Measurements from ENCODE around the gene TGFBI.

Gene TGFBI

DNA sequence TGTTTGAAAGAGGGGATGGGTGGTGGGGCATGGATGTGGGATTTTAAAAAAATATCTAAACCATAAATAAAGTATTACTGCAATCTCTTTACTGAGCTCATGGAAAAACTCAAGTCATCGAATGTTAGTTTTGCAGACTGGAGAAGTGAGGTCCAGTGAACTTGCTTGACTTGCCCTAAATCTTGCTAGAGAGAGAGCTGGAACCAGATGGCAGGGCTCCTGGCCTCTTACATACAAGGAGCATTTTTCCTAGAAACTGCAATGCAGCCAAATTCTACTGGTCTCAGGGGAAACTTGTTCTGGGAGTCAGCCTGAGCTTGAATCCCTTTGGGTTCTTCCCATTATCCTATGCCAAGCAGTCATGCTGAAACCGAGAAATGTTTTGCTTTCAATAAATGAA is 2.9 kb upstream of the TGFBI start:
- DNase-seq (ENCODE audit: low read depth in 2 of 2): no peak

DNA sequence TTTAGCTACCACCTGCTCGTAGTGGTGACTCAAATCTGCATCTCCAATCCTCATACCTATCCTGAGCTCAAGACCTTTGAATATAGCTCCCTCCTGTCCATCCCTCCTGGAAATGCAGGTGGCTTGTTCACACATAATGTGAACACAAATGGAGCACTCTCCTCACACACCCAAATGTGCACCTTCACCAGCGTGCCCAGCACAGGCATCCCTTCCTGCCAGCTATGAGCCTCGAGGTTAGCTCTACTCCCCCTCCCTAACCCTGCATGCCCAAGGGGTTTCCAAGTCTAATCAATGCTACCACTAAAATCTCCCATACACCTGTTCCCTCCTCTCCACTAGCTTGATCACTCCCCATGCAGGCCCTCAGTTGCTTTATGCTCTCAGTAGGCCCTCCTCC is 2.2 kb upstream of the TGFBI start:
- DNase-seq (ENCODE audit: low read depth in 2 of 2): no peak

DNA sequence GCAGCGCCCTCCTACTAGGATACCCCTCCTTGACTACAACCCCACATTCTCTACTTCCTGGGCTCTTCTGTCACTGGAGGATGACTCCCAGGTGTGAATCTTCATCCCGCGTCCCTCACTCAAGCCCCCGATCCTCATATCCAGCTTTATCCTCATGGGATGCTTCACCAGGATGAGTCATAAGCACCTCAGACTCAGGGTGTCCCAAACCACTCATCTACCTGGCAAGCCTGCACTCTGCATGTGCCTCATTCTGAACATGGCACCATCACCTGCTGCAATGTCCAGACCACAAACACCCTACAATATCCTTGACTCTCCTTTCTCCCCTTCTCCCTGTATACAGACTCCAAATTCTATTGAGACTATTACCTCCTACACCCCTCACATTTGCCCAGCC is 1.5 kb upstream of the TGFBI start:
- DNase-seq (ENCODE audit: low read depth in 2 of 2): no peak

DNA sequence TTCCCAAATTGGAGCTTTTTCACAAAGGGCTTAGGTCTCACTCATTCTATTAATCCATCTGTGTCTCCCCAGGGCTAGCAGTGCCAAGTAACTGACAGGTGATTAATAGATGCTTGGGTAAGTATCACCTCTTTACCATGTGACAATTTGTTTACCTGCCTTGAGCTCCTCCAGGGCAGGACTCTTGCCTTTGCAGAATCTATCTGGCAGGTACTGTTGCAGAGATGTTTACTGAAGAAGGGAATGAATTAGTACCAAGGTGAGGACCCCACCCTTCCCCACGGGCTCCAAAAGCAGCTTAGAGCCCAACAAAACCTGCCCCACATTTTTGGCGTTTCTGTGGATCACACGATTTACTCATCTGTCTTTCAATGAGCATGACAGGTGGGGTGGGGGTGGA is 698 bp upstream of the TGFBI start:
- no peak for DNase-seq (ENCODE audit: low read depth in 2 of 2)

DNA sequence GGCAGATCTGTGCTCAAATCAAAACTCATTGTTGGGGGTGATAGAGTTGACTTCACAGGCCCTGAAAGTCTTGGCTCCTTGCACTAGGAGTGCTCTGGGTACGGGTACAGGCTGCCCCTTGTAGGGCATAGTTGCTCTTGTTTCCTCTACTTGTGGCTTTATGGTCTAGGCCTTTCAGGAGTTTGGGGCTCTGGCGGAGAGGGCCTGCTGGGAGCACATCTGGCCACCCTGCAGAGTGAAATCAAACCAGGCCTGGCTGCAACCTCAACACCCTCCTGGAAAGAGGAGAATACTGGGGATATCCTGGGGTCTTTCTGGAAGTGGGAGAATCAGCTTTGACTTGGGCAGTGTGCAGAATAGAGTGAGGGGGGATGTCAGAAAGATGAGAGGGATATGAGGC is 1.5 kb downstream of the TGFBI start:
- no peak for DNase-seq (ENCODE audit: low read depth in 2 of 2)

DNA sequence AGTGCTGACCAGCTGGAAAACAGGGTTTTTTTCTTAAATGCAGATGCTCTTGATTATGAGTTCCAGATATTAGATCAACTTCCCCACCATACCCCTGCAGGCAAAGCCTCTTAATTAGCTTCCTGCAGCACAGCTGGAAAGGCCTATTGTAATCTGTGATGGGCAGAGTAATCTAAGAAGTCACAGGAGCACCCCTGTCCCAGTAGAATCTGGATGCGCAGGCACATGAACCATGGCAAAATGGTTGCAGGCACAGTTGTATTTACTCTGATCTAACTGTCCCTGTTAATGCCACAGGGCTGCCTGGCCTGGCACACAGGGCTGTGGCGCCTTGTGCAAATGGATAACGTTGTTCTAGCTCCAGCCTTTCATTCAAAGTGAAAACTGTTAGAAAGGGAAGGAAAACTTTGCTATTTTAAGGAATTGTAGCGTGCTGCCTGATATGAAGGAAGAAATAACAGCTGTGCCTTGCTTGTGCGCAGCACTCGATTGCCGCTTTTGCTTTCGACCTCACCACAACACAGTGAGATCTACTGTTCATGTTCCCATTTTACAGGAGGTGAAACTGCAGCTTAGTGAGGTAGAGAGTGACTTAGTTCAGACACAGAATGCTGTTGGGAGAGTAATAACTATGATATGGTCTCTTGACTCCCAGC is 2.3 kb downstream of the TGFBI start:
- DNase-seq (ENCODE audit: low read depth in 2 of 2): no peak

DNA sequence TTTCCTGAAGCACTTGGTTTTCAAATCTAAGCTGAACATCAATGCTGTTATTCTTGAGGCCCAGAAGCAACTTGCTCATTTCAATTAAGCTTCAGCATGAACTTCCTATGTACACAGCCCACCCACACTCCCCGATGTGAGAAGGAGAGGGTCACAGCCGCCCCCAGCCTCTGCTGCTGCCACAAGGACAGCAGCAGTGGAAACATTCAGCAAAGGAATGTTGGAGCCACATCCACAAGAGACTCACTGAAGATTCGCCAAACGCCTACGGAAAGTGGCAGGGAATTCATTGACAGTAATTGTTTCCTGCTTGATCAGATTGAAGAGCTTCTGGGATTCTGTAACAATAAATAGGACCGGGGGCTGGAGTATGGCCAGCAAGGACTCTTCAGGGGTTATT is 2.9 kb downstream of the TGFBI start:
- no peak for DNase-seq (ENCODE audit: low read depth in 2 of 2)

DNA sequence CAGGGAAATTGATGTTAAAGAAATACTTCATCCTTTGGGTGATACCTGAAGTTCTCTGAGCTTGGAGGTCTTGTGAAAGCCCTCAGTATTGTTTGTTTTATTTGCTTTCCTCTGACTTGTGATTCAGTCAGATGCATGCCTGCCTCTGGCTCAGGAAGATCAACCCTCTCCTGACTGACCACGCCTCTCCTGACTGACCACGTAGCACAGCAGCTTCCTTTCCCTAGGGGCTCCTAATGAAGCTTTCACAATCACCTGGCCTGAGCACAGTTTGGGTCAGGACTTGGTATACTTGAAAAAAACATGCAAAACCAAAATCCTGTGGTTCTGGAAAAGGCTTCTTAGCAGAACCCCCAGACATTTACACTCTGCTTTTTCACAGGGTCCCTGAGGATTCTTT is 3.8 kb downstream of the TGFBI start:
- no peak for DNase-seq (ENCODE audit: low read depth in 2 of 2)

DNA sequence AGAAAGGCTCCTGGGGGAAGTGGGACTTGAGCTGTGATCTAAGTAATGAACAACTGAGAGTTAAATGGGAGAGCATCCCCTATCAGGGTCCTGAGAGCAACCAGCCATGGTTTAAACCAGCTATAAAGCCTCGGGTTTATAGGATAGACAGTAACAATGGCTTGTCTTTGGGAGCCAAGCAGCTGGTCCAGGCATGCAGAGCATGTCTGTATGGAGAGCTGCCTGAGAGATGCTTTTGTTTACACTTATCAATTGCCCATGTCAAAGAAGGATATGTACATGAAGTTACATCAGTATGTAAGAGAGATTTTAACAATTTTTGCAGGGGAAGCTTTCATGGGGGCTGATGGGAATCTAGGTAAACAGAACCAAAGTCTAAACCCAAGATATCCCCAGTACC is 4.4 kb downstream of the TGFBI start:
- DNase-seq (ENCODE audit: low read depth in 2 of 2): no peak

DNA sequence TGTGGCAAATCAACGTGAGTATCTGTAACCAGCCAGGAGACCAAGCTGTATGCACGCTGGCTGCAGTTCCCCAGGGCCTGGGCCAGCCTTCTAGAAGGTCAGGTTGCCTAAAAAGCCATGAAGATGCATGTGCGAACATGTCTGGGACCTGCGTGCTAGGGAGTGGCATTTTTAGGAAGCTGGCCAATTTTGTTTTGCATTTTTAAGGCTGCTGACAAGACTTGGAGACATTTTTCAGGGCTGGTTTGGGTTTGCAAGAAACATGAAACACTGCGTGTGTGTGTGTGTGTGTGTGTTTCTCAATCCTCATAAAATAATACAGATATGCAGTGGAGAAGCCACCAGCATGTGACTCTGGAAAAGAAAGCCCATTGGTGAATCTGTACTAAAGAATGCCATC is 5.1 kb downstream of the TGFBI start:
- no peak for DNase-seq (ENCODE audit: low read depth in 2 of 2)

DNA sequence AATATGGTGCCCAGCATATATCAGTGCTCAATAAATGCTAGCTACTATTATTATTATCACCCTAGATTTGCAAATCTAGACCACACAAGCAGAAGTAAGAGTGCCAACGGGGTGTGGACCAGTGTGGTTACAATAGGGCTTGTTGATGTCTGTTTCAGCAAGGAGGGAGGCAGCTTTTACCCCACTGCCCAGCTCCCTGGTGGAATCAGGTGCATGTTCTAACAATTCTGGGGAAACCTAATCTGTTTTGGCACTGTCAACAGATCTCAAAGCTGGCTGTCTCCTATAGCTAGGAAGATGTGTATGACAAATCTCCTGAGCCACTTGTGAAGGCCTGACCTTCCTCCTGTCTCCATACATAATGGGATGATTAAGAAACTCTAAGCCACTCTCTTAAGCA is 5.7 kb downstream of the TGFBI start:
- DNase-seq (ENCODE audit: low read depth in 2 of 2): no peak

DNA sequence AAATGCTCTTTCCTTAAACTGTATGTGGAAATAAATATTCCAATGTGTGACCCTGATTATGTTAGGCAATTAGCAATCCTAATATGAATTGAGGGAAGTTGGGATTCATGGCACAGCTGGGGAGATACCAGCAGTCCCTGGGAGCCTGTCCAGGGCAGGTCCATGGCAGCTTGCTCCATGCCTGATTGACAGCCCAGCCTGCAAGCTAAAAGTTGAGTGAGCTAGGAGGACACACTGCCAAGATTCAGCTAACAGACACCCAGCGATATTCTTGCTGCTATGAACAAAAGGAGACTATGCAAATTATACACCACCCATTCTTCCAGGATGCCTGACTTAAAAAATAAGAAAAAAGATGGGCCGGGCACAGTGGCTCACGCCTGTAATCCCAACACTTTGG is 6.2 kb downstream of the TGFBI start:
- DNase-seq (ENCODE audit: low read depth in 2 of 2): no peak

DNA sequence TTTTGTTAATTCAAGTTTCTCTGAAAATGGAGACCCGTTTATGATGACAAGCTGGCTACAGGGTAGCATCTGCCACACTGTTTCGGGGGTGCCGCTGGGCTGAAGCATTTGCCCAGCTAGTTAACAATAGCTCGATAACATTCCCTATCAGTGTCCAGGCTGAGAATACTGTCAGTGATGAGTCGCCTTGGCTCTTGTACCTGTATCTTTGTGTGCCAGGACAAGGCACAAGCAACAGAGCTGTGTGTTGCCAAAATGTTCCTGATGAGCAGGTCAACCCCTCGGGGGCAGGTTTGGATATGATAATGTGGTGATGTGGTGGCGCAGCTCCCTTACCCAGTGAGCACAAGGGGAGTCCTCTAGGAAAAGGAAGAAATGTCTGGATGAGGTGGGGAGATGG is 7.0 kb downstream of the TGFBI start:
- DNase-seq (ENCODE audit: low read depth in 2 of 2): no peak

DNA sequence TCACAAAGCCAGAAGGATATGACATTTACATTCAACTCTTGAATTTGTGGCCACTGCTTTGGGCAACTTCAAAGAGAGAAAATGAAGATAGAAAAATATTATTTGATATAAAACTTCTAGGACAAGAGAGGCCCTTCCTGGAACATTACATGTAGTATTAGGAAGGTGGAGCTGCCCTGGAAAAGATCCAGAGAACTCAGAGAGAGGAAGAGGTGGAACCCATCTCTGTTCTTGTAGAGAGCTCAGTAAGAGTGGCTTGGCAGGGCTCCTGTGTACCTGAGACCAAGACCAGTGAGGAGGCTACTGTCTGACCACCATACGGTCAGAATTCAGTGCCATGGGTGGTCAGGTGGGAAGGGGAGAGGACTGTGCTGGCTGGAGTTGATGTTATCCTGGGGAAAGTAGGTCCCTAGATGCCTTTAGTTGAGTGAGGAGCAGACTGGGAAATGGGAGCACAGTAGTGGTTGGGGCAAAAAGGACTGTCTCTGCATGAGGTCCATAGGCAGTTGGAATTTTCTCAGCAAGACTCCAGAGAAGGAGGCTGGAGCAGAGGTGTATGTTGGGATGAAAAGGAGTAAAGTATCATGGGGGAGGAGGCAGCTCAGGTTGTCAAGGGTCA is 7.6 kb downstream of the TGFBI start:
- no peak for DNase-seq (ENCODE audit: low read depth in 2 of 2)

DNA sequence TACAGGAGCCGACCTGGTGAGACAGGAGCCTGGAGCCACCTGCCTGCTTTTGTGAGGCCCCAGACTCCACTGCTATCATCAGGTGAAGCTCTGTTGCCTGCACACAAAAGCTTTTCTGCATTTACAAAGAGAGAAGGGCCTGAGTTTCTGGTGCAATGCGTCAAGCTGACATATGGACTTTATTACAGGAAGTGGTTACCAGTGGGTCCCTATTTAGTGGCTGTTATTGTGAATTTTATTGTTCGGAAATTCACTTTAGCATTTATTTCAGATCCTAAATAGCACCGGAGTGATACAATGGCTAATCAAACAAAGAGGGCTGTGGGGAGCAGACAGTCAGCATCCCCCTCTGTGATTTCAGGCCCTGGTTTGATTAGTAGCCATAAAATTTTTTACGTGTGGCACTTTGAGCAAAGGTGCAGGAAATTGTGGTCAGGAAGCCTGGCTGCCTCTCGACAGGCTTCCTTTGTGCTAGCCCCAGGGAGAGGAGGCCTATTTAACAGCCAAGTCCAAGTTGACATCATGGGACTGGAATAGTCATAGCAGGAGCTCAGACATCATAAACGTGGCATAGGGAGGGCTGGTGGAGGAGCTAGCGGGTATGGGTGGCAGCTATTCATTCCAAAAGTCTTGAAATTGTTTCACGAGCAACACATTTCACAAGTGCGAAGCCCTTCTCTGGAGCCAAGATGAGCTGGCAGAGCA is 8.4 kb downstream of the TGFBI start:
- DNase-seq (ENCODE audit: low read depth in 2 of 2): peak; percentile 46

DNA sequence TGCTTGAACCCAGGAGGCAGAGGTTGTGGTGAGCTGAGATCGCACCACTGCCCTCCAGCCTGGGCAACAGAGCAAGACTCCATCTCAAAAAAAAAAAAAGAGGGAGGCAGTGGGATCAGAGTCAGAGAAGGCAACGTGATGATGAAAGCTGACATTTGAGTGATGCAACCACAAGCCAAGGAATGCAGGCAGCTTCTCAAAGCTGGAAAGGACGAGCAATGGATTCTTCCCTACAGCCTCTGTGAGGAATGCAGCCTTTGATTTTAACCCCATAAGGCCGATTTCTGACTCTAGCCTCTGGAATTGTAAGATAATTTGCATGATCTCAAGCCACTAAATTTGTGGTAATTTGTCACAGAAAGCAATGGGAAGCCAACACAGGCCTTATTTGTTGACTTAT is 9.8 kb downstream of the TGFBI start:
- DNase-seq (ENCODE audit: low read depth in 2 of 2): no peak

DNA sequence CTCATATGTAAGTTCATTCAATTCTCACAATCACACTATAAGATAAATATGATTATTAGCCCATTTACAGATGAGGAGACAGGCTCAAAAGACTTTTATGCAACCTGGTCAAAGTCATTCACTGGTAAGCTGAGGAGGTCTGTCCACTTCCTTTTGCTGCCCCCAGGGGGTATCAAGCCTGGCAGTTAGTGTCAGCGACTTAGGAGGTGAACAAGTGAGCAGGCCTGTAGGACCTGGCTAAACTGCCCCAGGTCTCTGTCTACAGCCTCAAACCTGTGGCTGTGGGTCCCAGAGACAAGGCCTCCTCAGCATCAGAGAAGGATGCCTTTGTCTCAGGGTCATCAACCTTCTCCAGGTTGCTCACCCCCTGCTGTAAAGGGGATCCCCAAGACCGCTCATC is 10.4 kb downstream of the TGFBI start:
- DNase-seq (ENCODE audit: low read depth in 2 of 2): no peak

DNA sequence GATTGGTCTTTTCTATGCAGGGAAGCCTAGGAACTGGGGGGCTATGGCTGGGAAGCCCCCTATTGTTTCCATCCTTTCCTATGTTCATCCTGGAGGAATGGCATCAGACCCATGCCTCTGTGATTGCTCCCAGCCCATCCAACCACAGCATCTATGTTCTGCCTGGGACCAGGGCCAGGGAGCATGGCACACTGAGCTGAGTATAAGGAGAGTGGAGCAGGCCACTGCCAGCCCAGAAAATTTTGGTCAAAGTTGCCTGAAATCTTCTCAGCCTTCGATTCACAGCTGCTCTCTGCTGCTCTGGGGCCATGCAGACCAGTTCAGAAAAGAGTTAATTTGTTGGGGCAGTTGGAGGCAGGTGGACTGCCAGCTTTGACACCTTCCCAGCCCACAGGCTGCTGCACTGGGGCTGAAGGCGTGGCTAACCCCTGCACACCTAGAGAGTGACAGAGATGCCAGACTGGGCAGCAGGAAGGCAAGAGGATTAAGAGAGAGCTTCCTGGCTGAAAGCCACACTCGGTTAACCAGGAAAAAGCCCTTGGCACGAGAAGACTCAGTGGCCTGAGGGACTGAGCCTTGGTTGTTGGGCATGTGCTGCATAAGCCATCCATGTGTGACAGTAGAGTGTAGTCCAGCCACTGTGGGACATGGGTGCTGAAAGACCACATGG is 12.1 kb downstream of the TGFBI start:
- DNase-seq (ENCODE audit: low read depth in 2 of 2): no peak

DNA sequence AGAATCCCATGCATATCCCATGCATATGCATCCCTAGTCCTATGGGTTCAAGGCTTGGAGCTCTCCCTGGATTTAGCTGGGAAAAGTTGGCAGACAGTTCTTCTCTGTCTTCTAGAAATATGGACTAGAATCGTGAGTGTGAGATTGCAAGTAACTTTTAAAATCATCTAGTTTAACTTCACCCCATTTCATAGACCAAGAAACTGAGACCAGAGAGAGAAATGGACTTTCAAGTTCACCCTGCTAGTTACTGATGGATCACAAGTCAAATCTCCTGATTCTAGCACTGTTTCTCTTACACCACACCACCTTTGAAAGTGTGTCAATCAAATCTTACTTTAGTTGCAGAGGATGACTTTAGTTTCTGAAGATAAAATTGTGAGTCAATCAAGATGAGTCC is 13.4 kb downstream of the TGFBI start:
- DNase-seq (ENCODE audit: low read depth in 2 of 2): no peak

DNA sequence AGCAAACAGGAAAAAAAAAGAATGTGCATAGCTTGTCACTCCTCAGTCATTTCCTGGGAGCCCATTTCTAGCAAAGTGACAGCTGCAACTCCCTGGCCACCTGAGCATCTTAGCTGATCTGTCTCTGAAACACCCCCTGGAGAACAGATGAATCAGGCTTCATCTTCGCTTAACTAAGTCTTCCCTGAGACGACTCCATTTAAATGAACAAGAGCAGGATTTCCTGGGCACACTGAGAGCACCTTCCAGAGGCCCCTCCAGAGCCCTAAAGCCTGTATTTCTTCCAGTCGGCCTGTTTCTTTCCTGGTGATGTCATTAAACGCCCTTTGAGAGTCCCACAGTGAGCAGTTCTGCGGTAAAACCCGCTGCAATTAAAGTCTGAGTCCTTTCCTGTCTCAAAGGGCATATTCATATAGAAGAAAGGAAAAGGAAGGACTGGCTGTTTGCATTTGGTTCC is 13.9 kb downstream of the TGFBI start:
- DNase-seq (ENCODE audit: low read depth in 2 of 2): no peak

DNA sequence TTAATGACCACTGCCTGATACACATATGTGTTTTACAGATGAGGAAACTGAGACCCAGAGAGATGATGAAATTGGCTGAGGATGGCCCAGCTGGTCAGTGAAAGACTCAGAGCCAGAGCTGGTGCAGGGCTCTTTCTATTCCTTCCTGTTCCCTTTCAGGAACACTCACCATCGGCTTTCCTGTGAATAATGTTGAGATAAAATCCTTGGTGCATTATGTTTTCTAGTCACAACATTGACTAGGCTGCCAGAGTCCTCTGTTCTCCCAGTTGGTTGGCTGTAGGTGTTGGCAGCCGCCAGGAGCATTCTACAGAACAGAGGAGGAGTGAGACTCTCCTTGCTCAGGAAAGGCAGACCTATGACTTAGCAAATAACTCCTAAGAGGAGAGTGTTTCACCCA is 14.8 kb downstream of the TGFBI start:
- DNase-seq (ENCODE audit: low read depth in 2 of 2): no peak

DNA sequence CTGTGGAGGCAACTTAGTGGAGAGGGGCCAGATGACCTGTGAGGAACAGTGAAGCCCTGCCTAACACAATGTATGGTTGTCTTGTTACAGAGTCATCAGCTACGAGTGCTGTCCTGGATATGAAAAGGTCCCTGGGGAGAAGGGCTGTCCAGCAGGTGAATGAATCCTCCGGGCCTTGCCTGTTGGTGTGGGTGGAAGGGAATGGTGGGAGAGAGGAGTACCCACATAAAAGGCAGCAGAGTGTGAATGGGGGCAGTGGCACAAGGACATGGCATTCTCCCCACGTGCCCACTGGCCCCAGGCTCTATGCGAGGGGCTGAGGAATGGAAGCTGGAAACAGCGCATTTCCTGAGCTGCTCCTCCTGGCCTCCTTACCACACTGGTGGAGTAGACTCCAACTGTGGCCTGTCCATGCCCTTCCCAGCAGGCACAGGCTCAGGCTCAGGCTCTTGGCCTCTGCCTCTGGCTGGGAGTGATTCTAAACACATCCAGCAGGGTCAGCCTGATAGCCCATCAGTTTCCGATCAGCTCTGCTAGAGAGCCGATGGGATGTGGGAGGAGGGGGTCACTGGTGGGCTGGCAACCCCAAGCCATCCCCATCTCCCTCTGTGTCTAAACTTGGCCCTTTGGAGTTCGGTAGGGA is 15.3 kb downstream of the TGFBI start:
- DNase-seq (ENCODE audit: low read depth in 2 of 2): no peak
